ENCODE measurements around the gene GRM2.

The GRM2 gene

GRCh38 chr3:51715977-51716294, 9.1 kb downstream of the GRM2 start:
- TF ChIP-seq CTCF (IDR thresholded peaks at IDR 0.05): no peak

GRCh38 chr3:51716805-51717204, 9.9 kb downstream of the GRM2 start:
- TF ChIP-seq CTCF (IDR thresholded peaks at IDR 0.05): no peak

GRCh38 chr3:51717446-51717845, 10.6 kb downstream of the GRM2 start:
- no peak for TF ChIP-seq CTCF (IDR thresholded peaks at IDR 0.05)

GRCh38 chr3:51717947-51718346, 11.1 kb downstream of the GRM2 start:
- TF ChIP-seq CTCF (IDR thresholded peaks at IDR 0.05): no peak

GRCh38 chr3:51718547-51719409, 11.9 kb downstream of the GRM2 start:
- peak; percentile 97 for TF ChIP-seq CTCF (IDR thresholded peaks at IDR 0.05)

GRCh38 chr3:51719410-51720025, 12.7 kb downstream of the GRM2 start:
- peak; percentile 41; the same call in 1 of the 2 replicates for TF ChIP-seq CTCF (IDR thresholded peaks at IDR 0.05)

GRCh38 chr3:51720292-51721061, 13.6 kb downstream of the GRM2 start:
- TF ChIP-seq CTCF (IDR thresholded peaks at IDR 0.05): no peak
